Caco-2 (cell line): ENCODE measurements around the gene GFOD1. TPM values are rescaled to one million over a fixed set of nuclear protein-coding genes. Genes with fewer than 3 reads are reported as not detected.

Source experiments
- BruUV-seq: library from RNA; stranded (reverse); fragments of 400-500 nt; replicated peaks from 2 replicates; lab custom pipeline; 2021; lab: Mats Ljungman, UMichigan
- CTCF ChIA-PET: fragments of 300-600 bp; sonication (Branson Sonifier 250); formaldehyde crosslinking; loops from one replicate; lab custom pipeline; 2022; ENCODE audit warnings: antibody characterized with exemption; lab: Charles Lee
- POLR2A ChIA-PET: fragments of 300-600 bp; sonication (Branson Sonifier 250); formaldehyde crosslinking; loops from one replicate; lab custom pipeline; 2022; ENCODE audit warnings: antibody characterized with exemption; lab: Charles Lee
- DNase-seq, 2 experiments: peaks; one replicate each; pipeline versions ENCODE4 v3.0.0 to v3.0.0-alpha.2; 2020 to 2022
- H3K27me3 ChIP-seq: replicated peaks from 2 replicates; pipeline ENCODE4 v1.6.0; 2011; ENCODE audit warnings: low read length; ENCODE audit not compliant: control insufficient read depth, insufficient read depth
- H3K36me3 ChIP-seq: 2 replicates; pipeline ENCODE4 v1.5.1; 2011; ENCODE audit warnings: low read length; ENCODE audit not compliant: control insufficient read depth, insufficient read depth
- H3K4me1 ChIP-seq: fragments of 250-450 bp; sonication (Bioruptor Pico); 2 replicates; pipeline ENCODE4 v1.5.1; 2020; ENCODE audit warnings: mild to moderate bottlenecking
- H3K4me3 ChIP-seq: 2 replicates; pipeline ENCODE4 v1.5.1; 2011; ENCODE audit warnings: low read depth, mild to moderate bottlenecking, control low read depth, low read length
- H3K9me3 ChIP-seq: fragments of 250-450 bp; sonication (Bioruptor Pico); 2 replicates; pipeline ENCODE4 v1.5.1; 2020; ENCODE audit warnings: mild to moderate bottlenecking, moderate library complexity
- H3K27ac Mint-ChIP-seq: one replicate; pipeline ENCODE4 v1.8.0; 2022; ENCODE audit warnings: mixed read lengths; ENCODE audit not compliant: unreplicated experiment
- H3K27me3 Mint-ChIP-seq: one replicate; pipeline ENCODE4 v1.8.0; 2022; ENCODE audit warnings: mixed read lengths; ENCODE audit not compliant: insufficient read depth, unreplicated experiment
- H3K36me3 Mint-ChIP-seq: one replicate; pipeline ENCODE4 v1.8.0; 2022; ENCODE audit warnings: mild to moderate bottlenecking, mixed read lengths; ENCODE audit not compliant: insufficient read depth, unreplicated experiment
- H3K4me1 Mint-ChIP-seq: one replicate; pipeline ENCODE4 v1.8.0; 2022; ENCODE audit warnings: low read depth, mixed read lengths; ENCODE audit not compliant: unreplicated experiment
- H3K4me3 Mint-ChIP-seq: one replicate; pipeline ENCODE4 v1.8.0; 2022; ENCODE audit warnings: mild to moderate bottlenecking, moderate library complexity, mixed read lengths; ENCODE audit not compliant: unreplicated experiment
- H3K9me3 Mint-ChIP-seq: one replicate; pipeline ENCODE4 v1.8.0; 2022; ENCODE audit warnings: mixed read lengths; ENCODE audit not compliant: unreplicated experiment
- intact Hi-C: fragments of 100-400 bp; cut with micrococcal nuclease; formaldehyde crosslinking; loops from one replicate; pipeline ENCODE4 v1.10.0; 2022; ENCODE audit not compliant: unreplicated experiment
- total RNA-seq: library from RNA; stranded (reverse); gene quantifications from 2 replicates; pipeline ENCODE4 v1.2.3, GENCODE V29; 2022
- TF ChIP-seq, protein P1 (sequence below), 2 experiments: fragments of 200-600 bp in 1 of 2; IDR thresholded peaks; 1 replicate in 1 of 2; 2 replicates in 1 of 2; pipeline versions ENCODE4 v1.5.1 to v1.8.0; 2011 to 2022; ENCODE audit warnings: antibody characterized with exemption in 1 of 2, control low read depth in 1 of 2, inconsistent platforms in 1 of 2, low read depth in 1 of 2, low read length in 1 of 2, mild to moderate bottlenecking in 1 of 2, moderate library complexity in 1 of 2; ENCODE audit not compliant: insufficient read depth in 1 of 2, severe bottlenecking in 1 of 2, unreplicated experiment in 1 of 2

The GFOD1 gene
- total RNA-seq, 1 experiment from 2014 or later = 0.84 TPM

DNA sequence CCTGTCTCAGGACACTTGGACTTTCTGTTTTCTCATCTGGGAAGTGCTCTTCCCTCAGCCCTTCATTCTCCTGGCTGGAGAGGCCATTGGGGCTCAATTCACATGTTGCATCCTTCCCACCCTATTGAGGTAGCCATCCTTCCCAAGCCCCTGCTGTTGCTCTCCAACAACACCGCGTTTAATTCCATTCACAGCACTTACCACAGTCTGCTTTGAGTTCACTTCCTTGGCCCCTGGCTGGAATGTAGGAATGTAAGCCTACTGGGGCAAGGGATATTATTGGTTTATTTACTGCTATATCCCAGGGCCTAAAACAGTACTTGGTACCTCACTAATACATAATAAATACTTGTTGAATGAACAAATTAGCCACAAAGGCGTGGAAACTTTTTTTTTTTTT is 6.7 kb upstream of the GFOD1 start:
- H3K27me3 Mint-ChIP-seq = peaks cover 12% of the 10 kb centered on the region
- no peak overlapping the region for H3K4me3 ChIP-seq
- POLR2A ChIA-PET = no interaction called here
- H3K4me3 Mint-ChIP-seq = no peak overlapping the region
- intact Hi-C loops = no loop called here
- TF ChIP-seq, protein P1, sequence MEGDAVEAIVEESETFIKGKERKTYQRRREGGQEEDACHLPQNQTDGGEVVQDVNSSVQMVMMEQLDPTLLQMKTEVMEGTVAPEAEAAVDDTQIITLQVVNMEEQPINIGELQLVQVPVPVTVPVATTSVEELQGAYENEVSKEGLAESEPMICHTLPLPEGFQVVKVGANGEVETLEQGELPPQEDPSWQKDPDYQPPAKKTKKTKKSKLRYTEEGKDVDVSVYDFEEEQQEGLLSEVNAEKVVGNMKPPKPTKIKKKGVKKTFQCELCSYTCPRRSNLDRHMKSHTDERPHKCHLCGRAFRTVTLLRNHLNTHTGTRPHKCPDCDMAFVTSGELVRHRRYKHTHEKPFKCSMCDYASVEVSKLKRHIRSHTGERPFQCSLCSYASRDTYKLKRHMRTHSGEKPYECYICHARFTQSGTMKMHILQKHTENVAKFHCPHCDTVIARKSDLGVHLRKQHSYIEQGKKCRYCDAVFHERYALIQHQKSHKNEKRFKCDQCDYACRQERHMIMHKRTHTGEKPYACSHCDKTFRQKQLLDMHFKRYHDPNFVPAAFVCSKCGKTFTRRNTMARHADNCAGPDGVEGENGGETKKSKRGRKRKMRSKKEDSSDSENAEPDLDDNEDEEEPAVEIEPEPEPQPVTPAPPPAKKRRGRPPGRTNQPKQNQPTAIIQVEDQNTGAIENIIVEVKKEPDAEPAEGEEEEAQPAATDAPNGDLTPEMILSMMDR (IDR thresholded peaks at IDR 0.05; ENCODE audit: insufficient read depth in 1 of 2, low read depth in 1 of 2, low read length in 1 of 2, severe bottlenecking in 1 of 2, unreplicated experiment in 1 of 2) = no peak
- no peaks in the 10 kb centered on the region for H3K9me3 Mint-ChIP-seq
- BruUV-seq = no TSS peak
- H3K4me1 Mint-ChIP-seq = no peaks in the 10 kb centered on the region
- CTCF ChIA-PET = no interaction called here
- H3K9me3 ChIP-seq = no peaks in the 10 kb centered on the region
- H3K4me1 ChIP-seq = no peaks in the 10 kb centered on the region
- H3K27ac Mint-ChIP-seq = no peak overlapping the region
- no peak for DNase-seq
- no peaks in the 10 kb centered on the region; the same call in 1 of the 2 replicates for H3K27me3 ChIP-seq
- no peaks in the 10 kb centered on the region for H3K36me3 Mint-ChIP-seq
- H3K36me3 ChIP-seq = no peaks in the 10 kb centered on the region

DNA sequence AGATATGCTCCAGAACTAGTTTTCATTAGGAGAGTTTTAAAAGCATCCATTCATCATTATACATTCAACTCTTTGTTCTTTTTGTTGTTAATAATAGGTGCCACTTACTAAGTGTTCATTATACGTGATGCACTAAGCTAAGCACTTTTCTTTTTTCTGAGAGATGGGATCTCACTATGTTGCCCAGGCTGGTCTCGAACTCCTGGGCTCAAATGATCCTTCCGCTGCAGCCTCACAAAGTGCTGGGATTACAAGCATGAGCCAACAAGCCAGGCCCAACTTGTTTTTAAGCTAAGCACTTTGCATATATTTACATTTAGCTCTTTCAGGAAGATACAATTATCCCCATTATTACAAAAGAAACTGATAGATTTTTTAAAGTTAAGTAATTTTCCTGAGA is 5.7 kb upstream of the GFOD1 start:
- BruUV-seq = no TSS peak
- no peaks in the 10 kb centered on the region for H3K36me3 Mint-ChIP-seq
- TF ChIP-seq, protein P1 (IDR thresholded peaks at IDR 0.05; ENCODE audit: insufficient read depth in 1 of 2, low read depth in 1 of 2, low read length in 1 of 2, severe bottlenecking in 1 of 2, unreplicated experiment in 1 of 2) = no peak
- no peak for DNase-seq
- no peaks in the 10 kb centered on the region for H3K4me1 Mint-ChIP-seq
- Histone ChIP-seq H3K36me3 (no peaks in the 10 kb centered on the region), H3K4me1 (no peaks in the 10 kb centered on the region), H3K9me3 (no peaks in the 10 kb centered on the region), H3K4me3 (no peak overlapping the region), H3K27me3 (no peaks in the 10 kb centered on the region; the same call in none of the 2 replicates)
- intact Hi-C loops = no loop called here
- no peak overlapping the region for H3K4me3 Mint-ChIP-seq
- H3K9me3 Mint-ChIP-seq = no peaks in the 10 kb centered on the region
- ChIA-PET POLR2A (no interaction called here), CTCF (no interaction called here)
- H3K27me3 Mint-ChIP-seq = peaks cover 16% of the 10 kb centered on the region
- H3K27ac Mint-ChIP-seq = no peak overlapping the region

DNA sequence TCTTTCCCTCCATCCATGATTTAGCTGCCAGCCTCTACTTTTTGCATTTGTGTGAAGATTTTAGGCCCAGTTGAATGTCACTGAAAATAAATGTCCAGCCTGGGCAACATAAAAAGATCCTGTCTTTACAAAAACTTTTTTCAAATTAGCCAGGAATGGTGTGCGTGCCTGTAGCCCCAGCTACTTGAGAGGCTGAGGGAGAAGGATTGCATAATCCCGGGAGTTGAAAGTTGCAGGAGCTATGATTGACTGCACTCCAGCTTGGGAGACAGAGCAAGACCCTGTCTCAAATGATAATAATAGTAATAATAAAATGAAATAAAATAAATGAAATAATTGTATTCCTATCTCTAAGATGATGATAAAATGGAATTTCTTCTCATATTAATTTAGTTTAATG is 5.0 kb upstream of the GFOD1 start:
- Mint-ChIP-seq H3K36me3 (no peaks in the 10 kb centered on the region), H3K4me1 (no peaks in the 10 kb centered on the region), H3K27ac (no peak overlapping the region), H3K4me3 (no peak overlapping the region), H3K9me3 (no peaks in the 10 kb centered on the region), H3K27me3 (peaks cover 16% of the 10 kb centered on the region)
- ChIA-PET CTCF (no interaction called here), POLR2A (no interaction called here)
- Histone ChIP-seq H3K27me3 (no peaks in the 10 kb centered on the region; the same call in none of the 2 replicates), H3K9me3 (no peaks in the 10 kb centered on the region), H3K4me1 (peaks cover 4% of the 10 kb centered on the region; the same call in 1 of the 2 replicates), H3K4me3 (no peak overlapping the region), H3K36me3 (no peaks in the 10 kb centered on the region)
- intact Hi-C loops = no loop called here
- TF ChIP-seq, protein P1 (IDR thresholded peaks at IDR 0.05; ENCODE audit: insufficient read depth in 1 of 2, low read depth in 1 of 2, low read length in 1 of 2, severe bottlenecking in 1 of 2, unreplicated experiment in 1 of 2) = no peak
- DNase-seq = no peak
- no TSS peak for BruUV-seq
